GM21360 (cell line): ENCODE measurements around the gene GTF3C4.

Experiments
- ATAC-seq: cut with Tn5 transposase; IDR thresholded peaks from one replicate; pipeline ENCODE4 v1.9.1; 2021; ENCODE audit warnings: mild to moderate bottlenecking, moderate library complexity; ENCODE audit not compliant: unreplicated experiment

The GTF3C4 gene

GRCh38 chr9:132670457-132671391, at the start of gene GTF3C4:
Gene GTF3C4, plus strand, starts transcription at chr9:132670464. Its CDS starts 135 bp downstream, at chr9:132670599.
- ATAC-seq, result peak; percentile 14

GRCh38 chr9:132622159-132622558, 48.1 kb upstream of the GTF3C4 start:
- ATAC-seq, result no peak

GRCh38 chr9:132626285-132626684, 44.0 kb upstream of the GTF3C4 start:
- ATAC-seq, result no peak

- no peak for ATAC-seq
These were observed 43.2 kb upstream of the GTF3C4 start for GRCh38 chr9:132627106-132627505.

GRCh38 chr9:132627594-132627993, 42.7 kb upstream of the GTF3C4 start:
- no peak for ATAC-seq

- ATAC-seq, result no peak
These were observed 41.5 kb upstream of the GTF3C4 start for GRCh38 chr9:132628746-132629145.

- no peak for ATAC-seq
These were observed 40.1 kb upstream of the GTF3C4 start for GRCh38 chr9:132630116-132630515.

- ATAC-seq, result no peak
These were observed 39.5 kb upstream of the GTF3C4 start for GRCh38 chr9:132630811-132631210.

- ATAC-seq, result no peak
These were observed 39.0 kb upstream of the GTF3C4 start for GRCh38 chr9:132631280-132631679.

- no peak for ATAC-seq
These were observed 38.6 kb upstream of the GTF3C4 start for GRCh38 chr9:132631685-132632084.

GRCh38 chr9:132632413-132633129, 37.7 kb upstream of the GTF3C4 start:
- no peak for ATAC-seq

GRCh38 chr9:132634327-132634726, 35.9 kb upstream of the GTF3C4 start:
- ATAC-seq, result no peak

GRCh38 chr9:132637351-132637750, 32.9 kb upstream of the GTF3C4 start:
- no peak for ATAC-seq

GRCh38 chr9:132637801-132638200, 32.5 kb upstream of the GTF3C4 start:
- no peak for ATAC-seq

GRCh38 chr9:132638240-132638639, 32.0 kb upstream of the GTF3C4 start:
- no peak for ATAC-seq

GRCh38 chr9:132639322-132639721, 30.9 kb upstream of the GTF3C4 start:
- no peak for ATAC-seq

GRCh38 chr9:132641216-132641615, 29.0 kb upstream of the GTF3C4 start:
- ATAC-seq, result no peak

- ATAC-seq, result no peak
These were observed 26.0 kb upstream of the GTF3C4 start for GRCh38 chr9:132644251-132644650.

- no peak for ATAC-seq
These were observed 25.0 kb upstream of the GTF3C4 start for GRCh38 chr9:132645306-132645705.

GRCh38 chr9:132645711-132646110, 24.6 kb upstream of the GTF3C4 start:
- no peak for ATAC-seq

- no peak for ATAC-seq
These were observed 23.5 kb upstream of the GTF3C4 start for GRCh38 chr9:132646726-132647125.

- no peak for ATAC-seq
These were observed 22.9 kb upstream of the GTF3C4 start for GRCh38 chr9:132647355-132647754.
